Measurements from ENCODE around the gene MORC3. TPM values are rescaled to one million over a fixed set of nuclear protein-coding genes. Genes with fewer than 3 reads are reported as not detected.

Gene MORC3
- total RNA-seq, 1 donor, result 40.2 TPM

DNA sequence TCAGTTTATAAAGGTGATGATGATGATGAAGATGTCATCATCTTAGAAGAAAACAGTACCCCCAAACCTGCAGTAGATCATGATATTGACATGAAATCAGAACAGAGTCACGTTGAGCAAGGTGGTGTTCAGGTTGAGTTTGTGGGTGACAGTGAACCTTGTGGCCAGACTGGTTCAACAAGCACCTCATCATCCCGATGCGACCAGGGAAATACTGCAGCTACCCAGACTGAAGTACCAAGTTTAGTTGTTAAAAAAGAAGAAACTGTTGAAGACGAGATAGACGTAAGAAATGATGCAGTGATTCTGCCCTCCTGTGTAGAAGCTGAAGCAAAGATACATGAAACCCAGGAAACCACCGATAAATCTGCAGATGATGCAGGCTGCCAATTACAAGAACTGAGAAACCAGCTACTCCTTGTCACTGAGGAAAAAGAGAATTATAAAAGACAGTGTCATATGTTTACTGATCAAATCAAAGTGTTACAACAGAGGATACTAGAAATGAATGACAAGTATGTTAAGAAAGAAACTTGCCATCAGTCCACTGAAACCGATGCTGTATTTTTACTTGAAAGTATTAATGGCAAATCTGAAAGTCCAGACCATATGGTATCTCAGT, 49.2 kb downstream of the MORC3 start:
- H3K36me3 ChIP-seq (ENCODE audit: insufficient read depth, low read length), result peaks cover 81% of the 10 kb centered on the region
- H3K27me3 ChIP-seq (ENCODE audit: insufficient read depth, low read length), result no peaks in the 10 kb centered on the region
- H3K4me3 ChIP-seq (ENCODE audit: insufficient read depth, low read length), result no peak overlapping the region
- no peak for DNase-seq (ENCODE audit: insufficient read length, low spot score, missing footprints)
- no peaks in the 10 kb centered on the region for H4K20me1 ChIP-seq (ENCODE audit: insufficient read depth, low read length)
- no peak overlapping the region for H2AFZ ChIP-seq (ENCODE audit: low read length)
- H3K4me2 ChIP-seq (ENCODE audit: insufficient read depth, low read length), result no peak overlapping the region
- no peak overlapping the region for H3K27ac ChIP-seq (ENCODE audit: low read depth, low read length)
- H3K9me3 ChIP-seq (ENCODE audit: low read depth, low read length), result no peaks in the 10 kb centered on the region
- H3K79me2 ChIP-seq (ENCODE audit: insufficient read depth, low read length), result no peaks in the 10 kb centered on the region
- no peak for TF ChIP-seq CTCF (IDR thresholded peaks at IDR 0.05; ENCODE audit: extremely low read depth, low read depth, low read length)
- no peaks in the 10 kb centered on the region for H3K4me1 ChIP-seq (ENCODE audit: insufficient read depth, low read length)

GRCh38 chr21:36375994-36376393, 56.0 kb downstream of the MORC3 start:
- Histone ChIP-seq H4K20me1 (ENCODE audit: insufficient read depth, low read length) (no peaks in the 10 kb centered on the region), H3K4me3 (ENCODE audit: insufficient read depth, low read length) (no peak overlapping the region), H3K27me3 (ENCODE audit: insufficient read depth, low read length) (no peaks in the 10 kb centered on the region), H3K27ac (ENCODE audit: low read depth, low read length) (no peak overlapping the region), H3K36me3 (ENCODE audit: insufficient read depth, low read length) (peaks cover 51% of the 10 kb centered on the region), H3K4me1 (ENCODE audit: insufficient read depth, low read length) (no peaks in the 10 kb centered on the region), H2AFZ (ENCODE audit: low read length) (no peak overlapping the region), H3K4me2 (ENCODE audit: insufficient read depth, low read length) (no peak overlapping the region), H3K9me3 (ENCODE audit: low read depth, low read length) (no peaks in the 10 kb centered on the region), H3K79me2 (ENCODE audit: insufficient read depth, low read length) (no peaks in the 10 kb centered on the region)
- no peak for DNase-seq (ENCODE audit: insufficient read length, low spot score, missing footprints)
- TF ChIP-seq CTCF (IDR thresholded peaks at IDR 0.05; ENCODE audit: extremely low read depth, low read depth, low read length), result no peak

DNA sequence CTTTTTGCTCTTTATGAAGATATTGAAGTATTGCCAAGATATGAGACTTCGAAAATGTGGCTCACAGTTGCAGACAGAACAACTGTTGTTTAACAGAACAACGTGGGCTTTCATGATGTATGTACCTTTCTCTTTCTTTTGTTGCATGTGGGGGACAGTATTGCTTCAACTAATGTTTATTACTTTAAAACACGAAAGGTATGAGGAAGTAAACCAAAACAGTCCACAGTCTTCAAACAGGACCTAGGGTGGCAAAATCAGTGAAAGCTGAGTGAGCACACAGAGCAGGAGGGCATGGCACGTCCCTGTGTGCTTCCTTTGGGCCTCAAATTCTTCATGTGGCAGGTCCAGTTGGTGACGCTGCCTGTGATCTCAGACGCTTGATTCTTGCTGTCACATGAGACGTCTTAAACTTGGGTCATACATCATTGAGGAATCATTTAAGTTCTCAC, 57.4 kb downstream of the MORC3 start:
- Histone ChIP-seq H2AFZ (ENCODE audit: low read length) (no peak overlapping the region), H3K79me2 (ENCODE audit: insufficient read depth, low read length) (no peaks in the 10 kb centered on the region), H4K20me1 (ENCODE audit: insufficient read depth, low read length) (no peaks in the 10 kb centered on the region), H3K27ac (ENCODE audit: low read depth, low read length) (no peak overlapping the region), H3K4me1 (ENCODE audit: insufficient read depth, low read length) (peaks cover 4% of the 10 kb centered on the region), H3K27me3 (ENCODE audit: insufficient read depth, low read length) (no peaks in the 10 kb centered on the region), H3K4me3 (ENCODE audit: insufficient read depth, low read length) (no peak overlapping the region), H3K4me2 (ENCODE audit: insufficient read depth, low read length) (no peak overlapping the region), H3K9me3 (ENCODE audit: low read depth, low read length) (no peaks in the 10 kb centered on the region), H3K36me3 (ENCODE audit: insufficient read depth, low read length) (peaks cover 39% of the 10 kb centered on the region)
- TF ChIP-seq CTCF (IDR thresholded peaks at IDR 0.05; ENCODE audit: extremely low read depth, low read depth, low read length), result no peak
- no peak for DNase-seq (ENCODE audit: insufficient read length, low spot score, missing footprints)

DNA sequence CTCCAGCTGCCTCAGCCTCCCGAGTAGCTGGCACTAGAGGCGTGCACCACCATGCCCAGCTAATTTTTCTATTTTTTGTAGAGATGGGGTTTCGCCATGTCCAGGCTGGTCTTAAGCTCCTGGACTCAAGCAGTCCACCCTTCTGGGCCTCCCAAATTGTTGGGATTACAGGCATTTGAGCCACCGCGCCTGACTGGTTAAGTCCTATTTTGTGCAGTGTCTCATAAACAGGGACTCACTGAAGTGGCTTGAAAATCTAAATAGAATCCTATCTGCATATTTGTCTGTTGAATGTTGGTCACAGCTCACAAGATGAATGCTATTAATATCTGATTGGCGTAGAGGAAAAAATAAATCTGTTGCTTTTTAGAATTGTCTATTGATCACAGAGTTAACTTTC, 59.3 kb downstream of the MORC3 start:
- H3K4me1 ChIP-seq (ENCODE audit: insufficient read depth, low read length), result peaks cover 4% of the 10 kb centered on the region
- no peak for TF ChIP-seq CTCF (IDR thresholded peaks at IDR 0.05; ENCODE audit: extremely low read depth, low read depth, low read length)
- no peak overlapping the region for H3K4me2 ChIP-seq (ENCODE audit: insufficient read depth, low read length)
- H3K79me2 ChIP-seq (ENCODE audit: insufficient read depth, low read length), result no peaks in the 10 kb centered on the region
- H4K20me1 ChIP-seq (ENCODE audit: insufficient read depth, low read length), result no peaks in the 10 kb centered on the region
- no peak overlapping the region for H3K4me3 ChIP-seq (ENCODE audit: insufficient read depth, low read length)
- H3K9me3 ChIP-seq (ENCODE audit: low read depth, low read length), result no peaks in the 10 kb centered on the region
- H2AFZ ChIP-seq (ENCODE audit: low read length), result no peak overlapping the region
- peaks cover 27% of the 10 kb centered on the region for H3K36me3 ChIP-seq (ENCODE audit: insufficient read depth, low read length)
- no peaks in the 10 kb centered on the region for H3K27me3 ChIP-seq (ENCODE audit: insufficient read depth, low read length)
- no peak overlapping the region for H3K27ac ChIP-seq (ENCODE audit: low read depth, low read length)
- DNase-seq (ENCODE audit: insufficient read length, low spot score, missing footprints), result no peak
